Uterus (tissue), 4 donors: ENCODE data around the gene AHI1. TPM values are rescaled to one million over a fixed set of nuclear protein-coding genes. Genes with fewer than 3 reads are reported as not detected.

Source experiments
- DNase-seq, 2 donors: peaks; one replicate each; pipeline ENCODE4 v3.0.0-alpha.2; 2019 to 2020
- H3K27ac ChIP-seq, 2 donors: fragments of 200-600 bp; sonication (generic); 1 replicate in 1 of 2; 2 replicates in 1 of 2; pipeline ENCODE4 v1.5.1; 2016 to 2018
- H3K27me3 ChIP-seq, 2 donors: fragments of 200-600 bp; sonication (generic); one replicate each; pipeline ENCODE4 v1.5.1; 2018 to 2019; ENCODE audit warnings: control low read depth in 1 of 2
- H3K36me3 ChIP-seq, 2 donors: fragments of 200-600 bp; sonication (generic); one replicate each; pipeline ENCODE4 v1.5.1; 2019; ENCODE audit warnings: control low read depth in 1 of 2
- H3K4me1 ChIP-seq, 2 donors: fragments of 200-600 bp; sonication (generic); one replicate each; pipeline ENCODE4 v1.5.1; 2018 to 2019; ENCODE audit warnings: control low read depth in 1 of 2
- H3K4me3 ChIP-seq, 2 donors: fragments of 200-600 bp; sonication (generic); 1 replicate in 1 of 2; 2 replicates in 1 of 2; pipeline ENCODE4 v1.5.1; 2018 to 2019; ENCODE audit warnings: mild to moderate bottlenecking in 1 of 2
- H3K9me3 ChIP-seq, 2 donors: fragments of 200-600 bp; sonication (generic); one replicate each; pipeline ENCODE4 v1.5.1; 2019; ENCODE audit warnings: control low read depth in 1 of 2
- CTCF ChIP-seq, 4 experiments: fragments of 200-600 bp in 2 of 4; fragments of 450-650 bp in 2 of 4; sonication (generic) in 2 of 4; IDR thresholded peaks; one replicate each; pipeline ENCODE4 v1.5.1; 2016 to 2019; ENCODE audit warnings: antibody characterized with exemption in 4 of 4, mild to moderate bottlenecking in 2 of 4, moderate library complexity in 1 of 4
- POLR2A ChIP-seq, 2 donors: fragments of 450-650 bp; IDR thresholded peaks; one replicate each; pipeline ENCODE4 v1.6.1; 2016; ENCODE audit warnings: antibody characterized with exemption in 2 of 2, mild to moderate bottlenecking in 1 of 2, moderate library complexity in 1 of 2
- intact Hi-C: fragments of 100-400 bp; cut with DNase I; formaldehyde crosslinking; loops from one replicate; pipeline ENCODE4 v1.15.1; 2023; ENCODE audit warnings: low total_unique reads
- total RNA-seq, 4 donors: library from RNA; depleted of rRNA in 3 of 4; stranded (reverse); fragments of >200 nt in 3 of 4; gene quantifications; one replicate each; pipeline versions ENCODE4 v1.1.0 to v1.2.4, GENCODE V29; 2014 to 2023
- donor health status: DM: yes; HTN: yes; CAD: no.

Gene AHI1
- total RNA-seq, 4 donors from 2014 or later: 43.5 to 85.1 (median 47.3) TPM

- Histone ChIP-seq H3K27ac (no peak overlapping the region), H3K4me3 (no peak overlapping the region), H3K4me1 (no peaks in the 10 kb centered on the region), H3K27me3 (no peaks in the 10 kb centered on the region), H3K9me3 (no peaks in the 10 kb centered on the region), H3K36me3 (no peaks in the 10 kb centered on the region)
- TF ChIP-seq POLR2A (IDR thresholded peaks at IDR 0.05): no peak
- TF ChIP-seq CTCF (IDR thresholded peaks at IDR 0.05): no peak
- DNase-seq: no peak
- intact Hi-C loops: no loop called here
Measured at GRCh38 chr6:135402311-135402710, 95.2 kb downstream of the AHI1 start.

GRCh38 chr6:135397172-135397952 is 100.2 kb downstream of the AHI1 start:
- intact Hi-C loops: no loop called here
- Histone ChIP-seq H3K4me1 (no peaks in the 10 kb centered on the region), H3K27me3 (no peaks in the 10 kb centered on the region), H3K36me3 (no peaks in the 10 kb centered on the region), H3K4me3 (no peak overlapping the region), H3K9me3 (no peaks in the 10 kb centered on the region), H3K27ac (no peak overlapping the region)
- TF ChIP-seq CTCF (IDR thresholded peaks at IDR 0.05) (no peak), POLR2A (IDR thresholded peaks at IDR 0.05) (no peak)
- DNase-seq: no peak

- no peaks in the 10 kb centered on the region for H3K36me3 ChIP-seq
- no peaks in the 10 kb centered on the region for H3K27me3 ChIP-seq
- intact Hi-C loops: no loop called here
- H3K9me3 ChIP-seq: no peaks in the 10 kb centered on the region
- H3K4me3 ChIP-seq: no peak overlapping the region
- DNase-seq: no peak
- no peak for TF ChIP-seq CTCF (IDR thresholded peaks at IDR 0.05)
- TF ChIP-seq POLR2A (IDR thresholded peaks at IDR 0.05): no peak
- no peak overlapping the region for H3K27ac ChIP-seq
- no peaks in the 10 kb centered on the region for H3K4me1 ChIP-seq
Measured at GRCh38 chr6:135395136-135395535, 102.4 kb downstream of the AHI1 start.

DNA sequence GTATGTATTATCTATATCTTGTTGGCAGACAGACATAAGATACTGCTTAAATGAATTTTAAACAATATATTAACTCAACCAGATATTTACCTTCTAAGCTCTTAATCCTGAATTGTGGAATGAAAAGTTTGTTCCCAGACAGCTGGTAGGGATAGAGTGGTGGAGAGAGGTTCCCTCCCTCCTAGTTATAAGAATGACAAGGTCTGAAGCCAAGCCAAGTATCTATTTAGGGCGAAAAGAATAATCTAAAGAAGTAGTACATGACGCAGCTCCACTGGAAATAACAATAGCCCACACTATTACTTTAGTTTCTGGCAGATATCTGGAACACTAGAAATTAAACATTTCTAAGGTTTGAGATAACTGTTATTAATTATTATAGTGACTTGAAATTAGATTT is 104.3 kb downstream of the AHI1 start:
- Histone ChIP-seq H3K9me3 (no peaks in the 10 kb centered on the region), H3K36me3 (no peaks in the 10 kb centered on the region), H3K4me1 (no peaks in the 10 kb centered on the region), H3K4me3 (no peak overlapping the region), H3K27ac (no peak overlapping the region), H3K27me3 (no peaks in the 10 kb centered on the region)
- TF ChIP-seq POLR2A (IDR thresholded peaks at IDR 0.05): no peak
- TF ChIP-seq CTCF (IDR thresholded peaks at IDR 0.05): no peak
- intact Hi-C loops: no loop called here
- DNase-seq: no peak

- no peaks in the 10 kb centered on the region for H3K27me3 ChIP-seq
- no peaks in the 10 kb centered on the region for H3K36me3 ChIP-seq
- no peak overlapping the region for H3K27ac ChIP-seq
- DNase-seq: no peak
- H3K4me3 ChIP-seq: no peak overlapping the region
- TF ChIP-seq POLR2A (IDR thresholded peaks at IDR 0.05) (no peak), CTCF (IDR thresholded peaks at IDR 0.05) (no peak)
- H3K4me1 ChIP-seq: no peaks in the 10 kb centered on the region
- no peaks in the 10 kb centered on the region for H3K9me3 ChIP-seq
- intact Hi-C loops: no loop called here
Measured at GRCh38 chr6:135390458-135390857, 107.1 kb downstream of the AHI1 start.
